Nephron (organoid): ENCODE measurements around the gene AFG1L.

Experiments used
- H3K27ac Mint-ChIP-seq, 3 experiments: 2 replicates each; pipeline ENCODE4 v1.8.0; 2020; ENCODE audit warnings: mixed read lengths in 3 of 3, mild to moderate bottlenecking in 2 of 3, moderate library complexity in 1 of 3
- H3K27me3 Mint-ChIP-seq: 2 replicates; pipeline ENCODE4 v1.8.0; 2021; ENCODE audit warnings: low read depth, mild to moderate bottlenecking, moderate library complexity, mixed read lengths
- H3K36me3 Mint-ChIP-seq: 2 replicates; pipeline ENCODE4 v1.8.0; 2020; ENCODE audit warnings: low read depth, mixed read lengths
- H3K4me1 Mint-ChIP-seq: 2 replicates; pipeline ENCODE4 v1.8.0; 2020; ENCODE audit warnings: mixed read lengths
- H3K4me3 Mint-ChIP-seq, 3 experiments: 2 replicates each; pipeline ENCODE4 v1.8.0; 2020; ENCODE audit warnings: mild to moderate bottlenecking in 3 of 3, mixed read lengths in 3 of 3, moderate library complexity in 2 of 3
- H3K9me3 Mint-ChIP-seq: 2 replicates; pipeline ENCODE4 v1.8.0; 2020; ENCODE audit warnings: mixed read lengths
- CTCF ChIP-seq, 3 experiments: fragments of 200-600 bp; sonication (generic); IDR thresholded peaks; one replicate each; pipeline ENCODE4 v1.5.0; 2021; ENCODE audit warnings: antibody characterized with exemption in 3 of 3; ENCODE audit not compliant: unreplicated experiment in 3 of 3

AFG1L gene

GRCh38 chr6:108543175-108543940, 248.5 kb downstream of the AFG1L start:
- no peak overlapping the region for H3K27ac Mint-ChIP-seq
- no peaks in the 10 kb centered on the region for H3K4me1 Mint-ChIP-seq
- H3K9me3 Mint-ChIP-seq: no peaks in the 10 kb centered on the region
- TF ChIP-seq CTCF (IDR thresholded peaks at IDR 0.05; ENCODE audit: unreplicated experiment in 3 of 3): no peak
- no peaks in the 10 kb centered on the region for H3K36me3 Mint-ChIP-seq
- no peak overlapping the region for H3K4me3 Mint-ChIP-seq
- peaks cover 8% of the 10 kb centered on the region for H3K27me3 Mint-ChIP-seq

GRCh38 chr6:108544606-108545005, 249.8 kb downstream of the AFG1L start:
- peaks cover 8% of the 10 kb centered on the region for H3K27me3 Mint-ChIP-seq
- no peak overlapping the region for H3K4me3 Mint-ChIP-seq
- H3K27ac Mint-ChIP-seq: no peak overlapping the region

GRCh38 chr6:108546079-108547049, 251.5 kb downstream of the AFG1L start:
- H3K4me3 Mint-ChIP-seq: no peak overlapping the region
- no peaks in the 10 kb centered on the region for H3K9me3 Mint-ChIP-seq
- peaks cover 8% of the 10 kb centered on the region for H3K27me3 Mint-ChIP-seq
- H3K4me1 Mint-ChIP-seq: peaks cover 10% of the 10 kb centered on the region
- no peak overlapping the region for H3K27ac Mint-ChIP-seq
- H3K36me3 Mint-ChIP-seq: no peaks in the 10 kb centered on the region
- no peak for TF ChIP-seq CTCF (IDR thresholded peaks at IDR 0.05; ENCODE audit: unreplicated experiment in 3 of 3)

More at GRCh38 chr6:108544606-108545005, 249.8 kb downstream of the AFG1L start:
- H3K9me3 Mint-ChIP-seq: no peaks in the 10 kb centered on the region
- H3K4me1 Mint-ChIP-seq: no peaks in the 10 kb centered on the region
- TF ChIP-seq CTCF (IDR thresholded peaks at IDR 0.05; ENCODE audit: unreplicated experiment in 3 of 3): no peak
- H3K36me3 Mint-ChIP-seq: no peaks in the 10 kb centered on the region

GRCh38 chr6:108549241-108549640, 254.4 kb downstream of the AFG1L start:
- Mint-ChIP-seq H3K9me3 (no peaks in the 10 kb centered on the region), H3K4me1 (peaks cover 10% of the 10 kb centered on the region), H3K36me3 (no peaks in the 10 kb centered on the region), H3K4me3 (no peak overlapping the region), H3K27ac (no peak overlapping the region), H3K27me3 (peaks cover 3% of the 10 kb centered on the region)
- TF ChIP-seq CTCF (IDR thresholded peaks at IDR 0.05; ENCODE audit: unreplicated experiment in 3 of 3): no peak

GRCh38 chr6:108549741-108550140, 254.9 kb downstream of the AFG1L start:
- Mint-ChIP-seq H3K9me3 (no peaks in the 10 kb centered on the region), H3K27ac (no peak overlapping the region), H3K4me1 (peaks cover 10% of the 10 kb centered on the region), H3K36me3 (no peaks in the 10 kb centered on the region), H3K4me3 (no peak overlapping the region), H3K27me3 (peaks cover 3% of the 10 kb centered on the region)
- no peak for TF ChIP-seq CTCF (IDR thresholded peaks at IDR 0.05; ENCODE audit: unreplicated experiment in 3 of 3)
